ENCODE measurements around the gene HAS3. TPM values are rescaled to one million over a fixed set of nuclear protein-coding genes. Genes with fewer than 3 reads are reported as not detected.
"Not testable (repeated sequence)": the region's sequence is repeated elsewhere in the genome, so short reads cannot be mapped to it uniquely, and the experiment has no call there.

Gene HAS3
- total RNA-seq, 1 donor from 2014 or later = 3.7 TPM

DNA sequence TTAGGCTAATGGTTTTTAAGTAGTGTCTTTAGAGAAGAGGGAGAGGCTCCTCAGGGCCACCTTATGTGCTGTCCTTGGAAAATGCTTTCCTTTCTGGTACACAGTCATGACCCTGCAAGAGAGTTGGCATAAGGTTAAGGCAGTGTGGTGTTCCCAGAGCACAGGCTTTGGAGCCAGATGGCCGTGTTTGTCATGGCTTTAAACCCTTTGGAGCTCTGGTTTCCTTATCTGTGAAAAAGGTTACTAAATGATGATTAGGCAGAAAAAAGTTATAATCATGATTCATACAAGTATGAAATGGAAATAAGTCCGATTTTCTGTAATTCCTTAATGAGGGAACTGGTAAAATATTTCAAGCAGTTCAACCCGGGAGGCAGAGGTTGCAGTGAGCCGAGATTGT is 40.2 kb downstream of the HAS3 start:
- TF ChIP-seq, protein P1, sequence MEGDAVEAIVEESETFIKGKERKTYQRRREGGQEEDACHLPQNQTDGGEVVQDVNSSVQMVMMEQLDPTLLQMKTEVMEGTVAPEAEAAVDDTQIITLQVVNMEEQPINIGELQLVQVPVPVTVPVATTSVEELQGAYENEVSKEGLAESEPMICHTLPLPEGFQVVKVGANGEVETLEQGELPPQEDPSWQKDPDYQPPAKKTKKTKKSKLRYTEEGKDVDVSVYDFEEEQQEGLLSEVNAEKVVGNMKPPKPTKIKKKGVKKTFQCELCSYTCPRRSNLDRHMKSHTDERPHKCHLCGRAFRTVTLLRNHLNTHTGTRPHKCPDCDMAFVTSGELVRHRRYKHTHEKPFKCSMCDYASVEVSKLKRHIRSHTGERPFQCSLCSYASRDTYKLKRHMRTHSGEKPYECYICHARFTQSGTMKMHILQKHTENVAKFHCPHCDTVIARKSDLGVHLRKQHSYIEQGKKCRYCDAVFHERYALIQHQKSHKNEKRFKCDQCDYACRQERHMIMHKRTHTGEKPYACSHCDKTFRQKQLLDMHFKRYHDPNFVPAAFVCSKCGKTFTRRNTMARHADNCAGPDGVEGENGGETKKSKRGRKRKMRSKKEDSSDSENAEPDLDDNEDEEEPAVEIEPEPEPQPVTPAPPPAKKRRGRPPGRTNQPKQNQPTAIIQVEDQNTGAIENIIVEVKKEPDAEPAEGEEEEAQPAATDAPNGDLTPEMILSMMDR (conservative IDR thresholded peaks at IDR 0.05) = no peak
- Mint-ChIP-seq H3K27me3 (no peaks in the 10 kb centered on the region), H3K36me3 (peaks cover 31% of the 10 kb centered on the region), H3K9me3 (no peaks in the 10 kb centered on the region), H3K4me3 (no peak overlapping the region), H3K4me1 (ENCODE audit: unreplicated experiment) (no peaks in the 10 kb centered on the region), H3K27ac (no peak overlapping the region)
- DNase-seq (ENCODE audit: extremely low spot score, unreplicated experiment) = no peak

DNA sequence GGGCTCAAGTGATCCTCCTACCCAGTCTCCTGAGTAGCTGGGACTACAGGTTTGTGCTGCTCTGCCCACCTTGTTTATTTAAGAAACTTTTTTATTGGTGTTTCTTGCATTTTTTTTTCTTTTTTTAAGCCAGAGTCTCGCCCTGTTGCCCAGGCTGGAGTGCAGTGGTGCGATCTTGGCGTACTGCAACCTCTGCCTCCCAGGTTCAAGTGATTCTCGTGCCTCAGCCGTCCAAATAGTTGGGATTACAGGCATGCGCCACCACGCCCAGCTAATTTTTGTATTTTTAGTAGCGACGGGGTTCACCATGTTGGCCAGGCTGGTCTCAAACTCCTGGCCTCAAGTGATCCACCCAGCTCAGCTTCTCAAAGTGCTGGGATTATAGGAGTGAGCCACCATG is 44.2 kb downstream of the HAS3 start:
- DNase-seq (ENCODE audit: extremely low spot score, unreplicated experiment); H3K4me1 Mint-ChIP-seq (ENCODE audit: unreplicated experiment); H3K4me3 Mint-ChIP-seq; H3K27ac Mint-ChIP-seq; H3K27me3 Mint-ChIP-seq; H3K9me3 Mint-ChIP-seq: not testable (repeated sequence)
- H3K36me3 Mint-ChIP-seq = peaks cover 24% of the 10 kb centered on the region

DNA sequence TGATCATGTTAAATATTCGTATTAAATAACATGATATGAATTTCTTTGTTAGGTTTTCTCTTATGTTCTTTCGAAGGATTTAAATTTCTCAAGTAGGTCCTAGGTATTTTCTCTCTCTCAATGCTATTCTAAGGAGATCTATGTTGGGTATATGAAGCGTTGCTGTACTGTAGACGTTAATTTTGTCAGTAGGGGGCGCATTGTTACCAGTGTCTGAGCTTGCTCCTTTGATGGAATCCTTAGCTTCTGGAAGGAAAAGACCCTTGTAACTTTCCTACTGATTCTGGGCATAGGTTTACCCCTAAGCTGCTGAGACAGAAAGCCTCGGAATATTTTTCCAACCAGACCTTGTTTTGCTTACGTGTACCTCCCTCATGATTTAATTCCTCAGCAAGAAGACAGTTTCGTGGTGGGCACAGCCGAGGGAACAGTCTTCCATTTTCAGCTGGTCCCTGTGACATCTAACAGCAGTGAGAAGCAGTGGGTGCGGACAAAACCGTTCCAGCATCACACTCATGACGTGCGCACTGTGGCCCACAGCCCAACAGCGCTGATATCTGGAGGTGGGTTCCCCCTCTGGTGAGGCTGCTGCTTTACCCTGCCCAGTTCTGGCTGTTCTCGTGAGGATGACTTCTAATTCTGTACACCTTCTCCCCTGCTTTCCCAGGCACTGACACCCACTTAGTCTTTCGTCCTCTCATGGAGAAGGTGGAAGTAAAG is 44.9 kb downstream of the HAS3 start:
- peak overlapping the region; percentile 12 for H3K27ac Mint-ChIP-seq
- H3K27me3 Mint-ChIP-seq = no peaks in the 10 kb centered on the region
- no peak overlapping the region for H3K4me3 Mint-ChIP-seq
- H3K9me3 Mint-ChIP-seq = no peaks in the 10 kb centered on the region
- no peaks in the 10 kb centered on the region for H3K4me1 Mint-ChIP-seq (ENCODE audit: unreplicated experiment)
- H3K36me3 Mint-ChIP-seq = peaks cover 27% of the 10 kb centered on the region
- DNase-seq (ENCODE audit: extremely low spot score, unreplicated experiment) = no peak
- TF ChIP-seq, protein P1 (conservative IDR thresholded peaks at IDR 0.05) = peak; percentile 88

DNA sequence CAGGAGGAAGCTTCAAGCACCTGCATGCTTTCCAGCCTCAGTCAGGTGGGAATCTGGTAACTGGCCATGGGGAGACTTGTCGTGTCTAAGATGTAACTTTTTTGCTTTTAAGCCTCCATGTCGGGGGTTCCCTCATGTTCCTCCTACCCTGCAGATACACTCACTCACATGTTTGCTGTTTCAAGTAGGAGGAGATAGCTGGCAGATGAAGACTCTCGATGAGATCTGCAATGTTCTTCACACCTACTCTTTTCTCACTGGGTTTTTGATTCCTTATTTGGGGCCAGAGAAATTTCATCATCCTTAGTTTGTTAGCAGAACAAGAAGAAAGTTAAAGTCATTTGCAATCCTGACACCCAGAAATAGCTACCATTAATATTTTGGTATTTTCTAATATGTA is 51.7 kb downstream of the HAS3 start:
- DNase-seq (ENCODE audit: extremely low spot score, unreplicated experiment) = no peak
- H3K27ac Mint-ChIP-seq = no peak overlapping the region
- H3K4me1 Mint-ChIP-seq (ENCODE audit: unreplicated experiment) = no peaks in the 10 kb centered on the region
- no peaks in the 10 kb centered on the region for H3K27me3 Mint-ChIP-seq
- no peak overlapping the region for H3K4me3 Mint-ChIP-seq
- TF ChIP-seq, protein P1 (conservative IDR thresholded peaks at IDR 0.05) = no peak
- H3K9me3 Mint-ChIP-seq = no peaks in the 10 kb centered on the region
- H3K36me3 Mint-ChIP-seq = peaks cover 46% of the 10 kb centered on the region

DNA sequence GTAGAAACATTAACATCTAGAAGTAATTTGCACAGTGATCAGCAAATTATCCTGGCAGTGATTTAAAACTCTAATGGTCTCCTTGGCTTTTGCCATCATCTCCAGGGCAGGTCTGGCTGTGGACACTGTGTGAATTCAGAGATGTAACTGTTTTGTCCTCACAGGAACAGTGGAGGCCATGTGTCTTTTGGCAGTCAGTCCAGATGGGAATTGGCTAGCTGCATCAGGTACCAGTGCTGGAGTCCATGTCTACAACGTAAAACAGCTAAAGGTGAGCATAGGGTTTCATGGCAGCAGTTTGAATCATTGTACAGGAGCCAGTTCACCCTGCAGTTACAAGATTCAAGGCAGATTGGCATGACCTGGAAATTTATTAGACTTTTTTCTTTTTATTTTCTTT is 54.7 kb downstream of the HAS3 start:
- DNase-seq (ENCODE audit: extremely low spot score, unreplicated experiment) = no peak
- no peaks in the 10 kb centered on the region for H3K9me3 Mint-ChIP-seq
- TF ChIP-seq, protein P1 (conservative IDR thresholded peaks at IDR 0.05) = no peak
- peaks cover 42% of the 10 kb centered on the region for H3K36me3 Mint-ChIP-seq
- no peak overlapping the region for H3K4me3 Mint-ChIP-seq
- H3K27me3 Mint-ChIP-seq = no peaks in the 10 kb centered on the region
- no peaks in the 10 kb centered on the region for H3K4me1 Mint-ChIP-seq (ENCODE audit: unreplicated experiment)
- H3K27ac Mint-ChIP-seq = no peak overlapping the region

DNA sequence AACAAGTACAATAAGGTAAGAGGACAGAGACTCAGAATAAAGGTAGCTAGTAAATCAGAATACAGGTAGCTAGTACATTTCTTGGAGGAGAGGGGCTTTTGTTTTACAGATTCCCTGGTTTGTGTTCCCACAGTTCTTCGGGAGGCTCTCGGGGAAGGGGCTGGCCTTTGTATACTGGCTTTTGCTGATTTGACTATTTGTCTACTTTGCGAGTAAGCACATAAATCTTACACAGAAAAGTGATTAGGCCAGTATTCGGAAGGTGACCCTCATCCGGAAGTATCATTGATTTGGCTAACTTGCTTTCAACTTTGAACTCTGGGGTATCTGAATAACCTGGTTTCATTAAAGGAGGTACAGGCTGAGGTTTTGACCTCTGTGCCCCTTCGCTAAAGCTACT is 60.1 kb downstream of the HAS3 start:
- Mint-ChIP-seq H3K27ac (no peak overlapping the region), H3K36me3 (peaks cover 31% of the 10 kb centered on the region), H3K4me3 (no peak overlapping the region), H3K27me3 (no peaks in the 10 kb centered on the region), H3K4me1 (ENCODE audit: unreplicated experiment) (peaks cover 5% of the 10 kb centered on the region), H3K9me3 (no peaks in the 10 kb centered on the region)
- TF ChIP-seq, protein P1 (conservative IDR thresholded peaks at IDR 0.05) = no peak
- DNase-seq (ENCODE audit: extremely low spot score, unreplicated experiment) = no peak
